ENCODE data around the gene MCF2L2.

- TF ChIP-seq CTCF (IDR thresholded peaks at IDR 0.05) (no peak), REST (IDR thresholded peaks at IDR 0.05) (no peak), KDM1A (IDR thresholded peaks at IDR 0.05; ENCODE audit: low read depth) (no peak), ZC3H11A (IDR thresholded peaks at IDR 0.05) (no peak)
These were observed 49.9 kb downstream of the MCF2L2 start for GRCh38 chr3:183378545-183378944.
